HG03280 (cell line): ENCODE measurements around the gene ALPK1.
"Not testable (repeated sequence)": the region's sequence is repeated elsewhere in the genome, so short reads cannot be mapped to it uniquely, and the experiment has no call there.

ENCODE experiments used
- ATAC-seq: cut with Tn5 transposase; IDR thresholded peaks from one replicate; pipeline ENCODE4 v1.9.1; 2021; ENCODE audit warnings: mild to moderate bottlenecking, moderate library complexity; ENCODE audit not compliant: unreplicated experiment

The ALPK1 gene

DNA sequence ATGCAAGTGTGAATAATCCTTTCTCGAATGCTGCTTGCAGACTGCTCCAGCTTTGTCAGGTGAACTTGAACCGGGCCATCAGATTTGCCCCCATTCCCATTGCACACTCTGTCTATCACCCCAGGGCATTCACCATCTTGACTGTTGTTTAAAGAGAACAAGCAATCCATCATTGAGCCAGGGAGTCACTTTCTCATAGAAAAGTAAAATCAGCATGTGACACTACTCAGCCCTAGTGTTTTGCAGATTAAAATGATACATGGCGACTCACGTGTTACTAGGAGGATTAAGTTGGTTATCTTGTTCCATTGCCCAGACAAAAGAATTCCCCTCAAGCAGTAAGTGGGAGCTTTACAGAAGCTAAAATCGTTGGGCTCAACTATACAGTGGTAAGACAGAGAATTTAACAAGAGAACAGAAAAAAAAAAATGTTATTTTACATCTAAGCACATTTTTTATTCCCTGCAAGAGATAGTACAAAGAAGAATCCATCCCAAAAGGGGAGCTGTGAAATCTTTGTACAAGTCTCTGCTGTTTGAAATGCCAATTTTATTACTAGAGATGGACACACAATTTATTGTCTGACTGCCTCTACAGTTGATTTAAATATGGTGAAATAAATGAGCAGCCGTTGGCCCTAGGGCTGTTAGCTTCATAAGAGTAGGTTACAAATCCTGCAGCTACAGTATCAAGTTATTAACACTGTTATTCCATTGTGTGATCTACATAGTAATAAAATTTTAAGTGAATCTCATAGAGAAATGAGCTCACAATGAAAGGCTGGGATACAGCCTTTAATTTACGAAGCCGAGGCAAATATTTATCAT, 151.3 kb downstream of the ALPK1 start:
- no peak for ATAC-seq

DNA sequence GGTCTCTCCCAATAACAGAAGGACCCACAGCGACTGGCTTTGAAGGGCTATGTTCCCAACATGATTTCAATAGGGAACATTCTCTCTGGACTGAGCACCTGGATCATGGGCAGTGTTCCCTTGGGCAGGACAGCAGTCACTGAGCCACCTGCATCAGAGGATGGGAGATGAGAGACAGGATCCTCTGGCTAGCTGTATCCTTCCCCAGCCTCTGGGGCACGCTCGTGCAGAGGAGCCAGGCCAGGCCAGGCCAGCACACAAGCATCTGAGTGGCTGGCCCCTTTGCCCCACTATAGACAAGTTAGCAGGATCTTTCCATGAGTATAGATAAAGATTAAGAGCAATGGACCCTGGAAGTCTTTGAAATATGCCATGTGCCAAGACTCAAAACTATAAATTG, 152.5 kb downstream of the ALPK1 start:
- ATAC-seq = no peak

DNA sequence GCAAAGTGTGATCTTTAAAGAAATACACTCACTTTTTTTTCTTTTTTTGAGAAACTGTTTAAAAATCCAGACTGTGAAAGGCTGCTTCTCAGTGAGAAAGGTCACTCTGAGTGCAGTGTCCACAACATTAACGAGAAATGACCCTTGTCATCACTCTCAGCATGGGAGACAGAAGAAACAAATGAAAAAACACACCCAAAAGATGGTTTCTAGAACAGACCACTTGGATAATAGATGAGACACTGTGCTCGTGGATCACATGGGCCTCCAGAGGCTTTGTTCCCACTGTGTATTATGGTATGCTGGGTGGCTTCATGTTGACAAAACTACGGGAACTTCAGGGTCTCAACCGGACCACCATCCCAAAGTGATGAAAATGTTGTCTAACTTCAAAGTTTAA, 153.9 kb downstream of the ALPK1 start:
- no peak for ATAC-seq

DNA sequence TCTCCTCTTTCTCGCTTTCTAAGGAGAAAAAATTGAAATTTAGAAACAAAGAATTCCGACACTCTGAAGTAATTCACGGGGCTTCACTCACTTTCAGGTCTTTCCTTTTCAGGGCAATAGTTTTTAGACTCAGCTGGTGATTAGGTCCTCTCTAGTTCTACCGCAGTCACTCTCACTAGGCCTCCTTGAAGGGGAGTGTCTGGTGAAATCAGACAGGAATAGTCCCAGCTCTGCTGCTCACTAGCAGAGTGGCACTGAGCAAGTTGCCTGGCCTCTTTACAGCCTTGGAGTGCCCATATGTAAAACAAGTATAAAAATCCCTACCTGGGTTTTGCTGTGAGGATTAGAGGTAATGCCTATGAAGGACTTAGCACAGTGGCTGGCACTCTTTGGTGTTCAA, 154.7 kb downstream of the ALPK1 start:
- no peak for ATAC-seq

DNA sequence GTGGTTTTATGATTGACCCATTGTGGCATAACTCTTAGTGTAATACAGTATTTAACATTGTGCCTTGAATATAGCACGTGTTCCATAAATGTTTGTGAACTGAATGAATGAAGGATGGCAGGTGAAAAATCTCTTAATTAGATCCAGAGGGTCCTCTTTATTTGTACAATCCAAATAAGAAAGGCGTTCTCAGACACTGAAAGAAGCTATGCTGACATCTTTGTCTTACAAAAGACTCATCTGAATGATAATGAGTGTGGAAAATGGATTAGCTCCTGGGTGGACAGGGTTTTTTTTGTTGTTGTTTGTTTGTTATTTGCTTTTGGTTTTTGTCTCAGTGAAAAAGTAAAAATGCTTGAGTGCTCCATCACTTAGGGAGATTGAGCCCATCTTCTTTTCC, 156.2 kb downstream of the ALPK1 start:
- no peak for ATAC-seq

DNA sequence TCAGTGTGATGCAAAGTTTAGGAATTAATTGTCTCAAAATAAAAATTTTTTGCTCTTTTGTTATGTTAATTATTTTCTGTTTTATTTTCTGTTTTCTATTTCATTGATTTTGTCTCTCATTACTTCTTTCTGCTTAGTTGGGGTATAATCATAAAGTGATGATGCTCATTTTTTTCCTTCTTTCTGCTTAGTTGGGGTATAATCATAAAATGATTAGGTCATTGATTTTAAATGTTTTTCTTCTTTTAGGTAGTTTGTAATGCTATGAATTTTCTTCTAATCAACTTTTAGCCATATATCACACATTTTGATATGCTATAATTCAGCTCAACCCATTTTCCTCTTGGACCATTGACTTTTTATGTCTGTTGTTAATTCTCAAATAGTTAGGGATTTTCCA, 175.1 kb downstream of the ALPK1 start:
- no peak for ATAC-seq

DNA sequence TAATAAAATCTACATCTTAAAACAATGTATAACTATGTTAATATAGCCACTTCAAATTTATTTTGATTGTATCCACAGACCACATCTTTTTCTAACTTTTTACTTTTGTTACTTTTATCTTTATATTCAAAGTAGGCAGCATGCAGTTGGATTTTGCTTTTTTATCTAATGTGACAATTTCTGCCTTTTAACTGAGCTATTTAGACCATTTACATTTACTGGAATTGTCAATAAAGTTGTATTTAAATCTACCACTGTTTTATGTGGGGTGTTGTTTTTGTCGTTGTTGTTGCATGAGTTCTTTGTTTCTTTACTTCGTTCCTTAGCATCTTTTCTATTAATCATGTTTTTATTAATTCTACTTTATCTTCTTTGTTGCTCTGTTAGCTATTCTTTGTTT, 176.8 kb downstream of the ALPK1 start:
- ATAC-seq = no peak

DNA sequence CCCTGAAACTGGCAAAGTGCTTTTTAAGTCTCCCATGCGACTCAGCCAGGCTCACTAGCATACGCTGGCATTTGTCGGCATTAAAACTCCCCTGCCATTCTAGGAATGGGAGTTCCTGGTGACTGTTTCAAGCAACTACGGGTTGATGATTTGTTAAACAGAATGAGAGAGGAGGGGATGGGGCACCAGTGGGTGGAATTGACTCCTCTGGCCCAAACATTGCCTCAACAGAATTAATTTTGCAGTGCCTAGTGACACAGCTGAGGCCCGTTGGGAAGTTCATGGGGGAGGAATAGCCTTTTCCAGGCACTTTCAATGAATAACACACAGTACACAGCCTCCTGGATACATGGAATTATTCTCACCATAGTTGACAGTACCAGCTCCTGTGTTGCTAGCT, 188.8 kb downstream of the ALPK1 start:
- ATAC-seq = no peak

DNA sequence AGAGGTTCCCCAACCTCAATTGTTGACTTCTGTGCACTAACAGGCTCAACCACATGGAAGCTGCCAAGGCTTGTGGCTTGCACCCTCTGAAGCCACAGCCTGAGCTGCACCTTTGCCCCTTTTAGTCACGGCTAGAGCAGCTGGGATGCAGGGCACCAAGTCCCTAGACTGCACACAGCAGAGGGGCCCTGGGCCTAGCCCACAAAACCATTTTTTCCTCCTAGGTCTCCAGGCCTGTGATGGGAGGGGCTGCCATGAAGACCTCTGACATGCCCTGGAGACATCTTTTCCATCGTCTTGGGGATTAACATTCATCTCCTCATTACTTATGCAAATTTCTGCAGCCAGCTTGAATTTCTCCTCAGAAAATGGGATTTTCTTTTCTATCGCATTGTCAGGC, 193.6 kb downstream of the ALPK1 start:
- ATAC-seq = not testable (repeated sequence)
